ENCODE measurements around the gene C1QA. TPM values are rescaled to one million over a fixed set of nuclear protein-coding genes. Genes with fewer than 3 reads are reported as not detected.

The C1QA gene
- total and polyA plus RNA-seq, 2 of the 13 experiments (the other 11 are each of a cell fraction or from before 2014, with no cell fraction given): not detected

- H3K4me1 ChIP-seq (ENCODE audit: insufficient read depth, low read length): no peaks in the 10 kb centered on the region
- no peaks in the 10 kb centered on the region for H3K79me2 ChIP-seq (ENCODE audit: insufficient read depth, low read length)
- in situ Hi-C loops (cut with HindIII; ENCODE audit: extremely low pct_ligation_motif_present, low pct_unique_long_range_greater_than_20kb): no loop called here
- FAIRE-seq (no peak), DNase-seq (ENCODE audit: low spot score) (no peak), ATAC-seq (no peak)
- BruUV-seq (replicated peaks): no TSS peak
- ChIA-PET POLR2A (no interaction called here), CTCF (ENCODE audit: low intra/inter-chr PET ratio, low total read pairs) (no interaction called here)
- H3K4me2 ChIP-seq (ENCODE audit: low read depth, low read length): no peak overlapping the region
- no peaks in the 10 kb centered on the region for H4K20me1 ChIP-seq (ENCODE audit: insufficient read depth, low read length)
- no peak overlapping the region for H3K27ac ChIP-seq (ENCODE audit: extremely low read length, insufficient read depth, low read length)
- WGBS (ENCODE audit: low lambda C conversion rate): 17% methylated on average over 3 of the region's 4 CpGs
- no peaks in the 10 kb centered on the region for H3K9me3 ChIP-seq (ENCODE audit: low read length)
- no peak overlapping the region for H3K9ac ChIP-seq (ENCODE audit: insufficient read depth, low read depth, low read length)
- H3K4me3 ChIP-seq (replicated peaks in 1 of 3; ENCODE audit: insufficient read depth in 1 of 3, low read depth in 2 of 3, low read length in 3 of 3): no peak overlapping the region
- TF ChIP-seq ZNF282 (IDR thresholded peaks at IDR 0.05; ENCODE audit: partially characterized antibody): no peak
- TF ChIP-seq SAP130 (CRISPR knock-in tag; IDR thresholded peaks at IDR 0.05; ENCODE audit: low read depth): no peak
- TF ChIP-seq CTCF (CRISPR knock-in tag; IDR thresholded peaks at IDR 0.05): no peak
- TF ChIP-seq ZNF414 (CRISPR knock-in tag; IDR thresholded peaks at IDR 0.05): no peak
- TF ChIP-seq TFDP2 (CRISPR knock-in tag; IDR thresholded peaks at IDR 0.05): no peak
- TF ChIP-seq ZNF484 (CRISPR knock-in tag; IDR thresholded peaks at IDR 0.05; ENCODE audit: borderline replicate concordance, low read depth): no peak
- TF ChIP-seq RBM39 (IDR thresholded peaks at IDR 0.05; ENCODE audit: low read depth, low read length, poor library complexity, severe bottlenecking): no peak
- no peak for TF ChIP-seq U2AF1 (optimal IDR thresholded peaks at IDR 0.05; ENCODE audit: low read depth, low read length)
- H3K27me3 ChIP-seq (ENCODE audit: control insufficient read depth in 1 of 2, insufficient read depth in 2 of 2, low read length in 2 of 2): peaks cover 6 to 37% of the 10 kb centered on the region in 2 experiments; a peak in 4 of 5 replicates
- no peak overlapping the region for H2AFZ ChIP-seq (ENCODE audit: low read length)
- no peaks in the 10 kb centered on the region for H3K36me3 ChIP-seq (replicated peaks in 1 of 2; ENCODE audit: control insufficient read depth in 1 of 2, insufficient read depth in 2 of 2, low read length in 2 of 2)
- intact Hi-C loops (cut with micrococcal nuclease; ENCODE audit: unreplicated experiment): no loop called here
Observed at GRCh38 chr1:22606161-22606560, 30.3 kb upstream of the C1QA start.

Data from HepG2 (cell line).